ENCODE results near the gene LPP. TPM values are rescaled to one million over a fixed set of nuclear protein-coding genes. Genes with fewer than 3 reads are reported as not detected.

The LPP gene
- total and polyA plus RNA-seq, 8 donors: 23.1 to 220 (median 26.7) TPM

DNA sequence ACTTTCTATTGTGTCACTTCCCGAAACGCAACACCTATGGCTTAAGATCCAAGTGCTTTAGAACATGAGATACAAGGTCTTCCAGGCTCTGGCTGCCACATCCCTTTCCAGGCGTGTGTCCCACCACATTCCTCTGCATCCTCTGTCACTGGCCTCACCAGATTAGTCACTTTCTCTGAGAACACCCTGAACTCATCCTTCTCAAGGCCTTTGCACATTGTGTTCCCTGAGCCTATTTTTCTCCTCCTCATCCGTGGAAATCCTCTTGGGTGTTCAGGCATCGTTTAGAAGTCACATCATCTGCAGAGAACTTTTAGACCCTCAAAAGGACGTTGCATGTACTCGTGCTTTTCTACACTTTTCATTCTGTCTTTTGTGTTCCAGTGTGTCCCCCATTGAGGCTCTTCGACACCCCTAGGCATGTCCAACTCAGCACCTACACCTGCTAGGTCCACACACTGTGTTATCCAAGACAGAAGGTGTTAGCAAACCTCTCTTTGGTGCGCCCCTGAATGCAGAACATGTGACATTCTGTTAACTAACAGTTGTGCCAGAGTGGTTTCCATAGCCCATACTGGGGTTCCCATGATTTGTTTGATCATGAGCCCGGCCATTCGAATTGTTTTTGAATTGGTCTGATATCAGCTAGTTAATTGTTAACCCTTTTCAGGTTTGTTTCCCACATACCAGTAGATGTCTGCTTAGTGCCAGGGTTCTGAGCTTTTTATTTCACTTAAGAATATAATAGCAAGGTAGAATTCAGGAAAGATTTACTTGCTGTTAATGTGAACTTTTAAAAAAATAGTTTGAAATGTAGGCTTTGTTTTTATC lies 67.2 kb downstream of the LPP start:
- no peaks in the 10 kb centered on the region for H3K9me3 ChIP-seq
- TF ChIP-seq, protein P1, sequence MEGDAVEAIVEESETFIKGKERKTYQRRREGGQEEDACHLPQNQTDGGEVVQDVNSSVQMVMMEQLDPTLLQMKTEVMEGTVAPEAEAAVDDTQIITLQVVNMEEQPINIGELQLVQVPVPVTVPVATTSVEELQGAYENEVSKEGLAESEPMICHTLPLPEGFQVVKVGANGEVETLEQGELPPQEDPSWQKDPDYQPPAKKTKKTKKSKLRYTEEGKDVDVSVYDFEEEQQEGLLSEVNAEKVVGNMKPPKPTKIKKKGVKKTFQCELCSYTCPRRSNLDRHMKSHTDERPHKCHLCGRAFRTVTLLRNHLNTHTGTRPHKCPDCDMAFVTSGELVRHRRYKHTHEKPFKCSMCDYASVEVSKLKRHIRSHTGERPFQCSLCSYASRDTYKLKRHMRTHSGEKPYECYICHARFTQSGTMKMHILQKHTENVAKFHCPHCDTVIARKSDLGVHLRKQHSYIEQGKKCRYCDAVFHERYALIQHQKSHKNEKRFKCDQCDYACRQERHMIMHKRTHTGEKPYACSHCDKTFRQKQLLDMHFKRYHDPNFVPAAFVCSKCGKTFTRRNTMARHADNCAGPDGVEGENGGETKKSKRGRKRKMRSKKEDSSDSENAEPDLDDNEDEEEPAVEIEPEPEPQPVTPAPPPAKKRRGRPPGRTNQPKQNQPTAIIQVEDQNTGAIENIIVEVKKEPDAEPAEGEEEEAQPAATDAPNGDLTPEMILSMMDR (IDR thresholded peaks at IDR 0.05): no peak
- no peak overlapping the region for H3K4me3 ChIP-seq
- no peaks in the 10 kb centered on the region for H3K27me3 ChIP-seq
- DNase-seq (no peak), ATAC-seq (no peak)
- intact Hi-C loops (cut with DNase I): no loop called here
- peaks cover 8 to 25% of the 10 kb centered on the region in 2 donors for H3K4me1 ChIP-seq
- H3K36me3 ChIP-seq: peaks cover 0 to 6% of the 10 kb centered on the region in 2 donors
- H3K27ac ChIP-seq: no peak overlapping the region

DNA sequence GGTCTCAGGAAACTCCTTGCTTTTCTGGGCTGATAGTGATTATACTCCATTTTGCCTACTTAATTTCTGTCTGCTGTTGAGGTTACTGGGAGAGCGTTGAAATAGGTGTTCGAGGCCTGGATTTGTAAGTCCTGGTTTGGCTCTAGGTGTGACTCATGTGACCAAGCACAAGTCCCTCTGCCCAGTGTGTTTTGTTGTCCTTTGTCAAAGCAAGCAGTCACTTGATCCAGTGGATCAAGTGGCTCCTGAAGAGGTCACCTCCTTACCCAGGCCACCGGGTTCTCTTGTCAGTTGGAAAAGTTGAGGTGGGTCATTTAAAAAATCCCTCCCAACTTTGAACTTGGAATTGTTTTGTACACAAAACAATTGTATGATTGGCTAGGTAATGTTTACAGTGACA lies 70.0 kb downstream of the LPP start:
- Histone ChIP-seq H3K27ac (no peak overlapping the region), H3K27me3 (no peaks in the 10 kb centered on the region), H3K4me3 (no peak overlapping the region), H3K9me3 (no peaks in the 10 kb centered on the region), H3K4me1 (peaks cover 0 to 9% of the 10 kb centered on the region in 2 donors), H3K36me3 (peaks cover 0 to 13% of the 10 kb centered on the region in 2 donors)
- peak; percentile 36 for ATAC-seq
- TF ChIP-seq, protein P1 (IDR thresholded peaks at IDR 0.05): no peak
- intact Hi-C loops (cut with DNase I): no loop called here
- no peak for DNase-seq

DNA sequence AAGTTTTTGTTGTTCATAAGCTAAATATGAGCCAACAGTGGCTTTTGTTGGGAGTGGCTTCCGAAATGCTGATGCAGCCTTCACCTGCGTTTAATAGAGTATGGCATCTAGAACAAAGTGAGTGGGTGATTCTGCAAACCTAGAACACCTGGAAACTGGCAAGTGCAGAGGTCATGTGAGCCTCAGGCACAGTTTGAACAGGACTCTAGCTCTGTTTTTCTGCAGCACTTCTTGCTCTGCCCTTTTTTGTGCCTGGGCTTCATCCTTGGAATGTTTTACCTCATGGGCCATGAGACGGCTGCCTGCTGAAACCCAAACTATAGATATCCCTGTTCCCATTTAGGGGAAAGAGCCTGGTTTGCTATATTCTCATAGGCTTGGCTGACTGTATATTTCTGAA lies 73.5 kb downstream of the LPP start:
- Histone ChIP-seq H3K4me1 (peaks cover 0 to 9% of the 10 kb centered on the region in 2 donors), H3K27me3 (no peaks in the 10 kb centered on the region), H3K4me3 (no peak overlapping the region), H3K27ac (no peak overlapping the region), H3K36me3 (peaks cover 0 to 13% of the 10 kb centered on the region in 2 donors), H3K9me3 (no peaks in the 10 kb centered on the region)
- TF ChIP-seq, protein P1 (IDR thresholded peaks at IDR 0.05): no peak
- no peak for DNase-seq
- ATAC-seq: no peak
- intact Hi-C loops (cut with DNase I): no loop called here

DNA sequence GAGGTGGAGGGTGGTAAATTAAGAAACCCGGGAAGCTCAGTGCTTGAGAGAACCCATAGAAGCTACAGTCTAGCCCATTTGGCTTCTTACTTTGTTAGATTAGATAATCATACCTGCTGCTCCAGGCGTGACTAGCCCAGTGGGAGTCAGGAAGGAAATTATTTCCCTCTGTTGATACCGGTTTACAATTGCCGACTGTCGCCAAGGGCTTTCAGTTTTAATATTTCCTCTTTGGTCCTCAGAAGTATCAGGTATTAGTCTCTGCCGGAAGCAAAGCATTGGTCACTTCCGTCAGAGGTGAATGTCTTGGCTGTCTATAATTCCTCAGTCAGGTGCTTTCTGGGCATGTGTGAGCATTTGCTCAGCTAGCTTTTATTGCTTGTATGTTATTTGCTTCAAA lies 75.2 kb downstream of the LPP start:
- ATAC-seq: no peak
- no peak overlapping the region for H3K27ac ChIP-seq
- TF ChIP-seq, protein P1 (IDR thresholded peaks at IDR 0.05): no peak

DNA sequence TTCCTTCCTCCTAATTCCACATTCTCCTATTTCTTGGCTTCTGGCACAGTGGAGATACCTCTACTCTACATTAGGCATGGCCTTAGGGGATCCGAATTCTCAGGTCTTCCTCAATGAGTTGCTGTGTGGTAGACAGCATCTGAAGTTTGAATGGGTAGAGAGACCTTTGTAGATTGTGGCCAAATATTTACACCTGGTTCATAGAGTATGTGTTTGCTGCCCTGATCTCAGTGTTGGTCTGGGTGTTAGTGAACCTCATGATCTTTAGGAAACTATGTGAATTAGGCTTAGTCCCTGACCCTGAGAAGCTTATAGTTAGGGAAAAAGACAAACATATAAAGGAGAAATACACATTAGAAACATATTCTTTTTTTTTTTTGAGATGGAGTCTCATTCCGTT lies 75.8 kb downstream of the LPP start:
- no peak for ATAC-seq
- intact Hi-C loops (cut with DNase I): no loop called here
- TF ChIP-seq, protein P1 (IDR thresholded peaks at IDR 0.05): no peak
- Histone ChIP-seq H3K4me1 (peaks cover 0 to 14% of the 10 kb centered on the region in 2 donors), H3K9me3 (no peaks in the 10 kb centered on the region), H3K4me3 (no peak overlapping the region), H3K27ac (no peak overlapping the region), H3K36me3 (peaks cover 0 to 13% of the 10 kb centered on the region in 2 donors), H3K27me3 (no peaks in the 10 kb centered on the region)
- no peak for DNase-seq

More for the DNA sequence above, 75.2 kb downstream of the LPP start:
- Histone ChIP-seq H3K9me3 (no peaks in the 10 kb centered on the region), H3K4me3 (no peak overlapping the region), H3K36me3 (peaks cover 0 to 13% of the 10 kb centered on the region in 2 donors), H3K4me1 (peaks cover 0 to 14% of the 10 kb centered on the region in 2 donors), H3K27me3 (no peaks in the 10 kb centered on the region)
- intact Hi-C loops (cut with DNase I): no loop called here
- no peak for DNase-seq

Measured in left lung (tissue), 10 donors.